Activated effector memory CD4-positive, alpha-beta T cell treated with Interleukin-2 at 50 U/mL for 16 hours (primary cell): ENCODE results near the gene RTN3.
"Not testable (repeated sequence)": the region's sequence is repeated elsewhere in the genome, so short reads cannot be mapped to it uniquely, and the experiment has no call there.

Source experiments
- DNase-seq: peaks from one replicate; pipeline ENCODE4 v3.0.0-alpha.2; 2020

Gene RTN3

GRCh38 chr11:63681321-63682065 is at the start of gene RTN3:
Gene RTN3, plus strand, starts transcription at chr11:63681500. Its CDS starts 137 bp downstream, at chr11:63681637.
- DNase-seq: peak; percentile 98

- peak; percentile 47 for DNase-seq
Observed at GRCh38 chr11:63635762-63636465, 45.4 kb upstream of the RTN3 start.

GRCh38 chr11:63638436-63638835 is 42.9 kb upstream of the RTN3 start:
- not testable (repeated sequence) for DNase-seq

- no peak for DNase-seq
Observed at GRCh38 chr11:63639199-63639832, 42.0 kb upstream of the RTN3 start.

- DNase-seq: no peak
Observed at GRCh38 chr11:63641727-63642126, 39.6 kb upstream of the RTN3 start.

- DNase-seq: no peak
Observed at GRCh38 chr11:63643205-63643604, 38.1 kb upstream of the RTN3 start.

GRCh38 chr11:63652671-63653070 is 28.6 kb upstream of the RTN3 start:
- no peak for DNase-seq

- DNase-seq: no peak
Observed at GRCh38 chr11:63660972-63661371, 20.3 kb upstream of the RTN3 start.

GRCh38 chr11:63663809-63664208 is 17.5 kb upstream of the RTN3 start:
- DNase-seq: no peak

GRCh38 chr11:63666874-63667273 is 14.4 kb upstream of the RTN3 start:
- no peak for DNase-seq

- no peak for DNase-seq
Observed at GRCh38 chr11:63667995-63668795, 13.1 kb upstream of the RTN3 start.

GRCh38 chr11:63670096-63670432 is 11.2 kb upstream of the RTN3 start:
- no peak for DNase-seq

GRCh38 chr11:63670433-63671321 is 10.6 kb upstream of the RTN3 start:
- DNase-seq: peak; percentile 25

GRCh38 chr11:63671322-63672155 is 9.8 kb upstream of the RTN3 start, which contains the start of gene ATL3:
Gene ATL3, minus strand, starts transcription at chr11:63671376. Its CDS starts 41 bp downstream, at chr11:63671335.
- peak; percentile 95 for DNase-seq

- no peak for DNase-seq
Observed at GRCh38 chr11:63672156-63672463, 9.2 kb upstream of the RTN3 start.

- DNase-seq: no peak
Observed at GRCh38 chr11:63672936-63673539, 8.3 kb upstream of the RTN3 start.

- no peak for DNase-seq
Observed at GRCh38 chr11:63673579-63673978, 7.7 kb upstream of the RTN3 start.

- DNase-seq: no peak
Observed at GRCh38 chr11:63680834-63681320, 423 bp upstream of the RTN3 start.

GRCh38 chr11:63682066-63683021 is 1.0 kb downstream of the RTN3 start:
- DNase-seq: no peak
